D341Med (cell line): ENCODE measurements around the gene ESYT3.
"Not testable (repeated sequence)": the region's sequence is repeated elsewhere in the genome, so short reads cannot be mapped to it uniquely, and the experiment has no call there.

ENCODE experiments used
- DNase-seq: peaks from one replicate; pipeline ENCODE4 v3.0.0; 2012; ENCODE audit warnings: low spot score

Gene ESYT3

DNA sequence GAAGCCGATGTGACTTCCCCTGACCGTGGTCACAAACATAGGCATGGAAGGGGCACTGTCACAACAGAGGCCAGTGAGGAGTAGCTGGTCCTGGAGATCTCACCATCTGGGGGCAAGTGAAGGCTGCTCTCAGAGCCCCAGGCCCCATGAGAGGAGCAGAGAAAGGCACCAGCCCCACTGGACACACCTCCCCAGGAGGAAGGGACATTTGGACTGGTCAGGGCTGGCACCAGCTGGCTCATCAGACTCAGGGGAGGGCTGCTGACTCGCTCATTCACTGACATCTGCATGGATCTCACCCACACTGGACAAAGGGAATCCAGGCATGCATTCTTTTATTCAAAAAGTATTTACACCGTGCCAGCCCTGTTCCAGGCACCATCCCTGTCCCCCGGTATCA lies 26.8 kb downstream of the ESYT3 start:
- no peak for DNase-seq

DNA sequence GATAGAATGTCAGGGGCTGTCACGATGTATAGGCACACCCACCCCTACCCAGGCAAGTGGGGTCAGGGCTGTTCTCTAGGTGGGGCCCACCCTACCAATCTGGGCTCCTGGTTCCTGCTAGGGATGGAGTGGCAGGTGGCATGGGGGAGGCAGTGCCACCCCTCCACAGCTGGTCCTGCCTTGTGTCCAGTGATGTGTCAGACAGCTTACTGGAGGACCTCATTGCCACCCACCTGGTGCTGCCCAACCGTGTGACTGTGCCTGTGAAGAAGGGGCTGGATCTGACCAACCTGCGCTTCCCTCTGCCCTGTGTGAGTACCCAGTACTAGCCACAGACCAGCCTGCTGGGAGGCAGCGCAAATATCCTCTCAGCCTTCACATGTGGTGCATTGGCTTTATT lies 27.5 kb downstream of the ESYT3 start:
- no peak for DNase-seq

- DNase-seq = no peak
Observed at GRCh38 chr3:138463724-138464490, 29.5 kb downstream of the ESYT3 start.

DNA sequence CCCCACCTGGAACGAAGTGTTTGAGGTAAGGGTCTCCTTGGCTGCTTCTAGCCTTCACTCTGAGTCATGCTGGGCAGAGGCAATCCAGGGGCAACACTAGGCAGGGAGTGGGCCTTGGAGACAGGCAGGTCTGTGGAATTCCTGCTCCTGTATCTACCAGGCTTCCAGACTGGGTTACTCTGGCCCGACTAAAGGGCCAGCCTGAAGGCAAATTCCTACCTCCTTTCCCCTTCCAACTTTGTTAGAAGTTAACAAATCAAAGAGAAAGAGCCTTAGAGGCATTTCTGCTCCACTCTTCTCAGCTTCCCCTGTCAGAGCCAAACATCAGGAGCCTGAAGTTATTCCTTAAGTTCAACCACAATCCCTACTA lies 30.1 kb downstream of the ESYT3 start:
- no peak for DNase-seq

- no peak for DNase-seq
Observed at GRCh38 chr3:138465451-138465850, 31.0 kb downstream of the ESYT3 start.

GRCh38 chr3:138465925-138466324 lies 31.5 kb downstream of the ESYT3 start:
- DNase-seq = no peak

GRCh38 chr3:138467931-138468330 lies 33.5 kb downstream of the ESYT3 start:
- DNase-seq = no peak

DNA sequence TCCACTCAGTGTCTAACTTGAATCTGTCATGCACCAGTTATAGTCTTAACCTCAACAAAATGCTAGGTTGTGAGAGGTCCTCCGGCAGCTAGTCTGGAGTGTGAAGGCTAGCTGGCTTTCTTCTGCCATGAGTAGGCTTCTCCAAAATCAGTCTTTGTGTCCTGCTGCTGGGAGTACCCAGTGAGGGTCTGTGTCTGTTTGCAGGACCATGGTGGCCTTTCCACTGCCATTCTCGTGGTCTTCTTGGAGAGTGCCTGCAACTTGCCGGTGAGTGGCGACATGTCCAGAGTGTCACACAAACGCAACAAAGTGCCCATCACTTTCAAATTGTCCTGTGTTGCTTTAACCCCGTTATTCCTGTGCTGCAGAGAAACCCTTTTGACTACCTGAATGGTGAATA lies 34.0 kb downstream of the ESYT3 start:
- DNase-seq = no peak

- DNase-seq = no peak
Observed at GRCh38 chr3:138468886-138469285, 34.5 kb downstream of the ESYT3 start.

DNA sequence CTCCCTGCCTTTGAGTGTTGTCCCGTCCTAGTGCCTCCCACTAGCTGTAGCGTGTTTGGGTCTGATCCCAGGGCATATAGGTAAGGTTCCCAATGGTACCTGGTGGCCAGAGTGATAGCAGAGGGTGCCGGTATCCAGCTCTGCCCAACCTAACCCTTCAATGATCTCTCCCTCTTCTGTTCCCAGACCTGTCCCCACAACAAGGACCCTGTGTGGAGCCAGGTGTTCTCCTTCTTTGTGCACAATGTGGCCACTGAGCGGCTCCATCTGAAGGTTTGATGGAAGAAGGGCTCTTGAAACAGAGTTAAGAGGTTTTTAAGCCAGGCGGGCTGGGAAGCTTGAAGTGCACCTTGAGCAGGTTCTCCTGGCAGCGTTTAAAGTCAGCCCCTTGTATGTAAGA lies 35.5 kb downstream of the ESYT3 start:
- no peak for DNase-seq

DNA sequence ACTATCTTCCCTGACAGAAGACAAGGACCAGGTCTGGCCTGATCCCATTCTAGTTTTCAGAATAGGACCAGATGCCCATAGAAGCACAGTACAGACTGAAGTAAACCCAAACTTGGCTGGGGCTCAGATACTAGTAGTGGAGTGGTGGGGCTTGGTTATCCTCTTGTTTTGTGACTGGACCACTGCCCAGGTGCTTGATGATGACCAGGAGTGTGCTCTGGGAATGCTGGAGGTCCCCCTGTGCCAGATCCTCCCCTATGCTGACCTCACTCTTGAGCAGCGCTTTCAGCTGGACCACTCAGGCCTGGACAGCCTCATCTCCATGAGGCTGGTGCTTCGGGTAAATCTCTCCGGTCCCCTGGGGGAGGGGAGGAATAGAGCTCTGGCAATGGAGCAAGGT lies 36.3 kb downstream of the ESYT3 start:
- DNase-seq = no peak

- DNase-seq = no peak
Observed at GRCh38 chr3:138471481-138471880, 37.1 kb downstream of the ESYT3 start.

- DNase-seq = no peak
Observed at GRCh38 chr3:138472141-138472825, 37.9 kb downstream of the ESYT3 start.

- no peak for DNase-seq
Observed at GRCh38 chr3:138473391-138473790, 39.0 kb downstream of the ESYT3 start.

- no peak for DNase-seq
Observed at GRCh38 chr3:138474163-138474562, 39.7 kb downstream of the ESYT3 start.

DNA sequence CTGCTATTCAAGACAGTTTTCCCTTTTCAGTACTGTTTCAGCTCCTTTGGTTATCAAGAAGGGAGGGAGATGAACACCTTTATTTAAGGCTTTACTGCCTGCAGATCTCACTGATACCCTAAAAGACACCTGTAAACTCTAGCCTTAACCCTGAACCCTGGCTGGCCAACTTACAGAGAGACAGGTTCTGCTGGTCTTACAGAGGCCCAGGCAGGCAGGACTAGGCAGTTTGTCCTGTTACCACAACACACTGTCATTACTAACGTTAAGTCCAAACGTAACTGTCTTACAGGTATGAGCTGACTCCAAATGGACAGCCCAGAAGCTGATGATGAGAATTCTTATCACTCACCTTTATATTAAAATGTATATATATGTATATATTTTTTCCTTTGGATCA lies 42.1 kb downstream of the ESYT3 start:
- no peak for DNase-seq

- DNase-seq = no peak
Observed at GRCh38 chr3:138477120-138477519, 42.7 kb downstream of the ESYT3 start.

DNA sequence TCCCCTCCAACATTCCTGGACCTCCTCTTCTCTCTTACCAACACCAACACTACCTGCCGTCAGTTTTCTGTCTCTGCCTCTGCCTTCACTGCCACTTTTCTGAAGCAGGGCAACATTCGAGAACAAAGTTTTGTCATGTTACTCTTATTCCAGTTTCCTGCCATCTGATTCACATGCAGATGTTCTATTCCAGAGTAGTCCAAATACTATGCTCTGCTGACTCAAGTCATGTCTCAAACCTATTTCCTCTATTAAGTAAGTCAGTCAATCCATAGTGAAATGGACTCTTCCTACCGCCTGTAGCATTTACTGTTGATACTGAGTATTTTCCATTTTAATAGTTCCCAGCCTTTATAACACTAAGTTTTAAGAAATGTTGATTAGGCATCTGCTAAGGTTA lies 43.4 kb downstream of the ESYT3 start:
- no peak for DNase-seq

- DNase-seq = peak; percentile 72
Observed at GRCh38 chr3:138479438-138479863, 45.0 kb downstream of the ESYT3 start.

GRCh38 chr3:138484672-138485071 lies 50.3 kb downstream of the ESYT3 start:
- not testable (repeated sequence) for DNase-seq

GRCh38 chr3:138486580-138486979 lies 52.2 kb downstream of the ESYT3 start:
- DNase-seq = not testable (repeated sequence)

DNA sequence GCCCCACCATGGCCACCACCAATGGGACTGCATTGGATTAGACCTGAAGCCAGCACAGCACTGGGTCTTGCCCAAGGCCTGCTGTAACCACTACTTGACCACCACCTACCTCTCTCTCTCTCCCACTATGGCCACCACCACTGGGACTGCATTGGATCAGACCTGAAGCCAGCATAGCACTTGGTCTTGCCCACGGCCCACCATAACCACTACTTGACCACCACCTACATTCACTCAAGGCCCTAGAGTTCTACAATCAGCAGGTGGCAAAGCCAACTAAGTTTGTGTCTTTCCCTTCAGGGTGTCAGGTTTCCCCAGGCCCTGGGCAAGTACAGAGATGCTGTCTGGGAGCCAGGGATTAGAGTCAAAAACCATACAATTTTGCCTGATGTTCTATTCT lies 57.6 kb downstream of the ESYT3 start:
- no peak for DNase-seq

- no peak for DNase-seq
Observed at GRCh38 chr3:138492980-138493675, 58.7 kb downstream of the ESYT3 start.
